Suprapubic skin (tissue), 4 donors: ENCODE measurements around the gene MAP2. TPM values are rescaled to one million over a fixed set of nuclear protein-coding genes. Genes with fewer than 3 reads are reported as not detected.

ENCODE experiments used
- DNase-seq, 2 donors: peaks; one replicate each; pipeline ENCODE4 v3.0.0-alpha.2; 2019; ENCODE audit warnings: low spot score in 2 of 2
- H3K27ac ChIP-seq: fragments of 200-600 bp; sonication (generic); one replicate; pipeline ENCODE4 v1.5.1; 2019
- H3K27me3 ChIP-seq: fragments of 200-600 bp; sonication (generic); one replicate; pipeline ENCODE4 v1.5.1; 2019
- H3K36me3 ChIP-seq: fragments of 200-600 bp; sonication (generic); one replicate; pipeline ENCODE4 v1.5.1; 2019
- H3K4me1 ChIP-seq: fragments of 200-600 bp; sonication (generic); one replicate; pipeline ENCODE4 v1.5.1; 2019
- H3K4me3 ChIP-seq: fragments of 200-600 bp; sonication (generic); one replicate; pipeline ENCODE4 v1.5.1; 2019; ENCODE audit warnings: mild to moderate bottlenecking
- H3K9me3 ChIP-seq: fragments of 200-600 bp; sonication (generic); one replicate; pipeline ENCODE4 v1.5.1; 2019
- EP300 ChIP-seq: sonication (generic); formaldehyde crosslinking; IDR thresholded peaks from one replicate; pipeline ENCODE4 v1.6.1; 2017; ENCODE audit warnings: antibody characterized with exemption
- POLR2A ChIP-seq, 2 donors: fragments of 450-650 bp; IDR thresholded peaks; one replicate each; pipeline ENCODE4 v1.6.1; 2017; ENCODE audit warnings: antibody characterized with exemption in 2 of 2, mild to moderate bottlenecking in 2 of 2, moderate library complexity in 2 of 2
- POLR2AphosphoS5 ChIP-seq, 3 donors: sonication (generic); formaldehyde crosslinking; IDR thresholded peaks; one replicate each; pipeline ENCODE4 v1.6.1; 2017; ENCODE audit warnings: antibody characterized with exemption in 3 of 3
- WGBS: methylation state at CpG from one replicate; pipeline ENCODE4 v1.1.5; 2018; 5-methylcytosine and 5-hydroxymethylcytosine counted together
- total RNA-seq, 4 donors: library from RNA; depleted of rRNA; stranded (reverse); fragments of >200 nt; gene quantifications; one replicate each; pipeline ENCODE4 v1.1.0, GENCODE V29; 2016
- TF ChIP-seq, protein P1 (sequence below), 2 donors: fragments of 200-600 bp in 1 of 2; fragments of 450-650 bp in 1 of 2; sonication (generic) in 1 of 2; IDR thresholded peaks; one replicate each; pipeline ENCODE4 v1.5.1; 2016 to 2019; ENCODE audit warnings: antibody characterized with exemption in 2 of 2, mild to moderate bottlenecking in 1 of 2, moderate library complexity in 1 of 2

The MAP2 gene
- total RNA-seq, 4 donors from 2014 or later: 42.0 to 54.5 (median 47.1) TPM

DNA sequence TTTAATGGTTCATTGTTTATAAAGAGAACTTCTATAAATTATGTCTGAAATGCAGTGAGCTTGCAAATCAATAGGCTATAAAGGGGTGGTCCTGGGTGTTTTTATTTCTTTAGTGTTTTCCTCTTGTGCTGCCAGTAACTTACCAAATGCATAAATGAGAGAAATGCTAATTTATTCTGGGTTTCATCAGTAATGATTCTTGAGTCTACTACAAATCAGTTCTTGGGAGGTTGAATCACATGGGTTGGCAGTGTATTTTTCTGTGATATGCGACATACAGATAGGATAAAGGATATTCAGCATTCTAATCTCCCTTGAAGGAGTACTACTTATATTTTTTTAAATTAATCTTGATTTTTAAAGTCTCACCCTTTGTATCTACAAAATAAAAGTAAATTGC lies 177.7 kb downstream of the MAP2 start:
- 85% methylated on average over 1 of the region's 1 CpG for WGBS
- TF ChIP-seq POLR2AphosphoS5 (IDR thresholded peaks at IDR 0.05) (no peak), EP300 (no peak), POLR2A (IDR thresholded peaks at IDR 0.05) (no peak)
- TF ChIP-seq, protein P1, sequence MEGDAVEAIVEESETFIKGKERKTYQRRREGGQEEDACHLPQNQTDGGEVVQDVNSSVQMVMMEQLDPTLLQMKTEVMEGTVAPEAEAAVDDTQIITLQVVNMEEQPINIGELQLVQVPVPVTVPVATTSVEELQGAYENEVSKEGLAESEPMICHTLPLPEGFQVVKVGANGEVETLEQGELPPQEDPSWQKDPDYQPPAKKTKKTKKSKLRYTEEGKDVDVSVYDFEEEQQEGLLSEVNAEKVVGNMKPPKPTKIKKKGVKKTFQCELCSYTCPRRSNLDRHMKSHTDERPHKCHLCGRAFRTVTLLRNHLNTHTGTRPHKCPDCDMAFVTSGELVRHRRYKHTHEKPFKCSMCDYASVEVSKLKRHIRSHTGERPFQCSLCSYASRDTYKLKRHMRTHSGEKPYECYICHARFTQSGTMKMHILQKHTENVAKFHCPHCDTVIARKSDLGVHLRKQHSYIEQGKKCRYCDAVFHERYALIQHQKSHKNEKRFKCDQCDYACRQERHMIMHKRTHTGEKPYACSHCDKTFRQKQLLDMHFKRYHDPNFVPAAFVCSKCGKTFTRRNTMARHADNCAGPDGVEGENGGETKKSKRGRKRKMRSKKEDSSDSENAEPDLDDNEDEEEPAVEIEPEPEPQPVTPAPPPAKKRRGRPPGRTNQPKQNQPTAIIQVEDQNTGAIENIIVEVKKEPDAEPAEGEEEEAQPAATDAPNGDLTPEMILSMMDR (IDR thresholded peaks at IDR 0.05): no peak
- H3K36me3 ChIP-seq: no peaks in the 10 kb centered on the region
- H3K27ac ChIP-seq: no peak overlapping the region
- H3K4me1 ChIP-seq: no peaks in the 10 kb centered on the region
- H3K4me3 ChIP-seq: no peak overlapping the region
- no peaks in the 10 kb centered on the region for H3K9me3 ChIP-seq
- DNase-seq: no peak
- no peaks in the 10 kb centered on the region for H3K27me3 ChIP-seq

DNA sequence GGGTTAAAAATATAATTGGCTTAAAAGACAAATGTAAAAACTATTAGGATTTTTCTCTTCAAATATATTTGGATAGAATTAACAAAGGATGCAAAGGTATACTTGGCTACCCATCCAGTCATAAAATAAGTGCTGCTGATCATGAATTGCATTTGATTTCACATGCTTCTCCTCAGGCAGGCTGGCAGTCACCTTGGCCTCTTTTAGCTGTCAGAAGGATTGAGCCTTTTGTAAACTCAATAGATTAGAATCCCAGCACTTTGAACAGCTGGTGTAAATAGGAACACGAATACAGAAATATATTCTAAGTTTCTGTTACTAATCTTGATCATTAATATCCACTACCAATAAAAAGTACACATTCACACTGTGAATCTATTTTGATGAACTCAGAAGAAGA lies 178.4 kb downstream of the MAP2 start:
- Histone ChIP-seq H3K36me3 (no peaks in the 10 kb centered on the region), H3K27me3 (no peaks in the 10 kb centered on the region), H3K4me1 (no peaks in the 10 kb centered on the region), H3K4me3 (no peak overlapping the region), H3K27ac (no peak overlapping the region), H3K9me3 (no peaks in the 10 kb centered on the region)
- TF ChIP-seq POLR2A (IDR thresholded peaks at IDR 0.05) (no peak), POLR2AphosphoS5 (IDR thresholded peaks at IDR 0.05) (no peak), EP300 (no peak)
- TF ChIP-seq, protein P1 (IDR thresholded peaks at IDR 0.05): no peak
- WGBS: 86% methylated on average over 1 of the region's 1 CpG
- no peak for DNase-seq

DNA sequence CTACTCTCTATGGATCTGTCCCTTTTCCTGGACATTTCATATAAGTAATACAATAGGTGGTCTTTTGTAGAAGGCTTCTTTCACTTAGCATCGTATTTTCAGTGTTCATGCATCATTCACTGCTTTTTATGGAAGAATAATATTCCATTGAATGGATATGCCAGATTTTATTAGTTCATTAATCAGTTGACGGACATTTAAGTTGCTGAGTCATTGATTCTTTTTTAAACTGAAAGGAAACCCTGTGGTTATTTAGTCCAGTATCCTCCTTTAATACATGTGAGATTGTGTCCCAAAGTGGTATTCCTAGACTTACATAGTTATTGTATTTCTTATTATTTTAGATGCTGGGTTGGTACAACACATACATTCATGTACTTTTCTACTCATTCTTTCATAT lies 185.7 kb downstream of the MAP2 start:
- TF ChIP-seq EP300: no peak
- TF ChIP-seq, protein P1 (IDR thresholded peaks at IDR 0.05): no peak
- no peak for TF ChIP-seq POLR2A (IDR thresholded peaks at IDR 0.05)
- no peak for TF ChIP-seq POLR2AphosphoS5 (IDR thresholded peaks at IDR 0.05)
- Histone ChIP-seq H3K4me1 (no peaks in the 10 kb centered on the region), H3K36me3 (no peaks in the 10 kb centered on the region), H3K27ac (no peak overlapping the region), H3K4me3 (no peak overlapping the region), H3K9me3 (no peaks in the 10 kb centered on the region), H3K27me3 (no peaks in the 10 kb centered on the region)
- DNase-seq: no peak
- WGBS: 82% methylated on average over 2 of the region's 2 CpGs

GRCh38 chr2:209610631-209611030 lies 186.8 kb downstream of the MAP2 start:
- Histone ChIP-seq H3K27ac (no peak overlapping the region), H3K4me1 (no peaks in the 10 kb centered on the region), H3K9me3 (no peaks in the 10 kb centered on the region), H3K36me3 (no peaks in the 10 kb centered on the region), H3K27me3 (no peaks in the 10 kb centered on the region), H3K4me3 (no peak overlapping the region)
- TF ChIP-seq, protein P1 (IDR thresholded peaks at IDR 0.05): no peak
- no peak for TF ChIP-seq POLR2AphosphoS5 (IDR thresholded peaks at IDR 0.05)
- TF ChIP-seq EP300: no peak
- TF ChIP-seq POLR2A (IDR thresholded peaks at IDR 0.05): no peak
- WGBS: 94% methylated on average over 1 of the region's 1 CpG
- no peak for DNase-seq

- no peak for DNase-seq
- H3K27me3 ChIP-seq: no peaks in the 10 kb centered on the region
- no peak overlapping the region for H3K27ac ChIP-seq
- H3K36me3 ChIP-seq: no peaks in the 10 kb centered on the region
- WGBS: 61% methylated on average over 5 of the region's 5 CpGs
- TF ChIP-seq POLR2A (IDR thresholded peaks at IDR 0.05): no peak
- TF ChIP-seq EP300: no peak
- no peak for TF ChIP-seq POLR2AphosphoS5 (IDR thresholded peaks at IDR 0.05)
- TF ChIP-seq, protein P1 (IDR thresholded peaks at IDR 0.05): no peak
- no peaks in the 10 kb centered on the region for H3K4me1 ChIP-seq
- no peaks in the 10 kb centered on the region for H3K9me3 ChIP-seq
- no peak overlapping the region for H3K4me3 ChIP-seq
Measured at GRCh38 chr2:209613649-209614305, 189.9 kb downstream of the MAP2 start.
